Heart left ventricle (tissue), 16 donors: ENCODE results near the gene CDCA4. TPM values are rescaled to one million over a fixed set of nuclear protein-coding genes. Genes with fewer than 3 reads are reported as not detected.

ENCODE experiments used
- ATAC-seq, 4 donors: fragments of 200-7000 bp; cut with Tn5 transposase; one replicate each; pipeline ENCODE4 v1.9.1; 2020 to 2022; ENCODE audit warnings: moderate library complexity in 4 of 4, mild to moderate bottlenecking in 3 of 4, moderate number of reproducible peaks in 1 of 4
- DNase-seq, 5 donors: peaks; one replicate each; pipeline ENCODE4 v3.0.0-alpha.2; 2020
- H3K27ac ChIP-seq, 12 donors: fragments of 200-600 bp; sonication (generic) in 4 of 12; one replicate each; pipeline versions ENCODE4 v1.5.0 to v1.8.0; 2016 to 2022; ENCODE audit warnings: mild to moderate bottlenecking in 2 of 12
- H3K27me3 ChIP-seq, 9 donors: fragments of 200-600 bp; sonication (generic) in 2 of 9; one replicate each; pipeline versions ENCODE4 v1.5.1 to v1.8.0; 2016 to 2022; ENCODE audit warnings: mild to moderate bottlenecking in 3 of 9
- H3K36me3 ChIP-seq, 9 donors: fragments of 200-600 bp; sonication (generic) in 2 of 9; one replicate each; pipeline versions ENCODE4 v1.5.0 to v1.8.0; 2018 to 2022; ENCODE audit warnings: mild to moderate bottlenecking in 2 of 9
- H3K4me1 ChIP-seq, 12 donors: fragments of 200-600 bp; sonication (generic) in 4 of 12; one replicate each; pipeline versions ENCODE4 v1.5.0 to v1.8.0; 2016 to 2022; ENCODE audit warnings: mild to moderate bottlenecking in 3 of 12
- H3K4me3 ChIP-seq, 12 donors: fragments of 200-600 bp; sonication (generic) in 4 of 12; one replicate each; pipeline versions ENCODE4 v1.5.0 to v1.8.0; 2017 to 2022; ENCODE audit warnings: mild to moderate bottlenecking in 9 of 12, moderate library complexity in 4 of 12
- H3K9me3 ChIP-seq, 12 donors: fragments of 200-600 bp; sonication (generic) in 4 of 12; one replicate each; pipeline versions ENCODE4 v1.5.0 to v1.8.0; 2016 to 2022; ENCODE audit warnings: mild to moderate bottlenecking in 1 of 12
- POLR2A ChIP-seq, 2 donors: fragments of 450-650 bp; IDR thresholded peaks; one replicate each; pipeline ENCODE4 v1.6.1; 2017; ENCODE audit warnings: antibody characterized with exemption in 2 of 2, mild to moderate bottlenecking in 2 of 2, moderate library complexity in 2 of 2
- WGBS, 4 donors: extraction: QIAGEN DNeasy Blood & Tissue Kit in 2 of 4; methylation state at CpG; one replicate each; pipeline versions ENCODE4 v1.1.5 to v1.1.7; 2013 to 2018; 5-methylcytosine and 5-hydroxymethylcytosine counted together
- intact Hi-C, 10 donors: fragments of 100-400 bp; cut with DNase I; formaldehyde crosslinking; loops; one replicate each; pipeline versions ENCODE4 v1.11.1 to v1.14.2; 2022
- polyA plus RNA-seq, 2 donors: library from polyadenylated mRNA; stranded (reverse); fragments of 200-250 nt; gene quantifications; one replicate each; pipeline ENCODE4 v1.2.3, GENCODE V29; 2013
- total RNA-seq, 9 donors: library from RNA; depleted of rRNA in 2 of 9; stranded (reverse); fragments of >200 nt in 2 of 9; fragmentation: NEBNext Ultra II Directional in 3 of 9; extraction: Animal tissue kit (Norgen Biotek cat#: 25700) in 3 of 9; gene quantifications; one replicate each; pipeline versions ENCODE4 v1.1.0 to v1.2.4, GENCODE V29; 2016 to 2023
- TF ChIP-seq, protein P1 (sequence below), 12 donors: fragments of 200-600 bp; sonication (generic) in 4 of 12; IDR thresholded peaks; one replicate each; pipeline versions ENCODE4 v1.5.0 to v1.8.0; 2018 to 2022; ENCODE audit warnings: antibody characterized with exemption in 12 of 12, mild to moderate bottlenecking in 5 of 12
- donor health status: ischemic (EF 13 %, LVEDD 7.1; RV severe dilation, severe dysfunction).
- donor health status: healthy with polysubstance abuse.
- donor health status: DM: no; HTN: yes; CAD: no.
- donor health status: DM: no; HTN: no; CAD: no.
- donor health status: ischemic (EF 25% LVEDD 6.9; RV normal size, moderate dysfunction).
- donor health status: ischemic (EF 25% LVEDD 5.7; RV mildly dilated, moderate dysfunction).
- donor health status: healthy.
- donor health status: DM: yes; HTN: yes; CAD: no.
- donor health status: ischemic (EF 35%, LVEDD 5.7; RV mildly dilated, moderate dysfunction).
- donor health status: nonischemic (EF 11% LVEDD 7.7; RV severe dilation, severe dysfunction).
- donor health status: DM: yes; HTN: yes; CAD: no.
- donor health status: PGD.
- donor health status: ischemic (EF 29% LVEDD 5.4; RV normal size, mild dysfunction).
- donor health status: nonischemic (EF 23%, LVEDD 6.1; RV moderate dilation, normal function).

Gene CDCA4
- total and polyA plus RNA-seq, 11 donors = 1.4 to 6.0 (median 2.4) TPM

GRCh38 chr14:105053421-105053820 lies 32.5 kb upstream of the CDCA4 start:
- H3K4me1 ChIP-seq = peaks cover 0 to 1% (median 0%) of the 10 kb centered on the region in 12 donors
- ATAC-seq (no peak), DNase-seq (no peak)
- H3K9me3 ChIP-seq = no peaks in the 10 kb centered on the region
- WGBS, 4 donors = 86 to 90% (median 87%) methylated on average over 6 of the region's 6 CpGs
- H3K27ac ChIP-seq = no peak overlapping the region
- peaks cover 0 to 72% (median 0%) of the 10 kb centered on the region in 9 donors for H3K36me3 ChIP-seq
- no peak overlapping the region for H3K4me3 ChIP-seq
- intact Hi-C loops = no loop called here
- H3K27me3 ChIP-seq = peaks cover 0 to 5% (median 0%) of the 10 kb centered on the region in 9 donors
- TF ChIP-seq, protein P1, sequence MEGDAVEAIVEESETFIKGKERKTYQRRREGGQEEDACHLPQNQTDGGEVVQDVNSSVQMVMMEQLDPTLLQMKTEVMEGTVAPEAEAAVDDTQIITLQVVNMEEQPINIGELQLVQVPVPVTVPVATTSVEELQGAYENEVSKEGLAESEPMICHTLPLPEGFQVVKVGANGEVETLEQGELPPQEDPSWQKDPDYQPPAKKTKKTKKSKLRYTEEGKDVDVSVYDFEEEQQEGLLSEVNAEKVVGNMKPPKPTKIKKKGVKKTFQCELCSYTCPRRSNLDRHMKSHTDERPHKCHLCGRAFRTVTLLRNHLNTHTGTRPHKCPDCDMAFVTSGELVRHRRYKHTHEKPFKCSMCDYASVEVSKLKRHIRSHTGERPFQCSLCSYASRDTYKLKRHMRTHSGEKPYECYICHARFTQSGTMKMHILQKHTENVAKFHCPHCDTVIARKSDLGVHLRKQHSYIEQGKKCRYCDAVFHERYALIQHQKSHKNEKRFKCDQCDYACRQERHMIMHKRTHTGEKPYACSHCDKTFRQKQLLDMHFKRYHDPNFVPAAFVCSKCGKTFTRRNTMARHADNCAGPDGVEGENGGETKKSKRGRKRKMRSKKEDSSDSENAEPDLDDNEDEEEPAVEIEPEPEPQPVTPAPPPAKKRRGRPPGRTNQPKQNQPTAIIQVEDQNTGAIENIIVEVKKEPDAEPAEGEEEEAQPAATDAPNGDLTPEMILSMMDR (IDR thresholded peaks at IDR 0.05) = no peak
- TF ChIP-seq POLR2A (IDR thresholded peaks at IDR 0.05) = no peak

DNA sequence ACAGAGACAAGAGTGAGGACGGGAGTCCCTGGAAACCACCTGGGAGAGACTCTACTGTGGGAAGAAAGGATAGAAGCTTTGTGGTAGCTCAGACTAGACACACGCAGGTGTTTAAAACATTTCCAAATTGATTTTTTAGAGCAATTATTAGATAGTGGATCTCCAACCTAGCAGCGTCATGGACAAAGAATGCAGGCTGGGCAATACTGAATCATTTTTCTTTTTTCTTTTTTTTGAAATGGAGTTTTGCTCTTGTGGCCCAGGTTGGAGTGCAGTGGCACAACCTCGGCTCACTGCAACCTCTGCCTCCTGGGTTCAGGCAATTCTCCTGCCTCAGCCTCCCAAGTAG lies 31.2 kb upstream of the CDCA4 start:
- Histone ChIP-seq H3K9me3 (no peaks in the 10 kb centered on the region), H3K4me1 (no peaks in the 10 kb centered on the region), H3K27me3 (peaks cover 0 to 12% (median 0%) of the 10 kb centered on the region in 9 donors), H3K36me3 (peaks cover 0 to 72% (median 0%) of the 10 kb centered on the region in 9 donors), H3K27ac (no peak overlapping the region), H3K4me3 (no peak overlapping the region)
- DNase-seq (no peak), ATAC-seq (no peak)
- TF ChIP-seq, protein P1 (IDR thresholded peaks at IDR 0.05) = no peak
- no peak for TF ChIP-seq POLR2A (IDR thresholded peaks at IDR 0.05)
- 80 to 85% (median 84%) methylated on average over 4 of the region's 4 CpGs for WGBS, 4 donors
- intact Hi-C loops = no loop called here

DNA sequence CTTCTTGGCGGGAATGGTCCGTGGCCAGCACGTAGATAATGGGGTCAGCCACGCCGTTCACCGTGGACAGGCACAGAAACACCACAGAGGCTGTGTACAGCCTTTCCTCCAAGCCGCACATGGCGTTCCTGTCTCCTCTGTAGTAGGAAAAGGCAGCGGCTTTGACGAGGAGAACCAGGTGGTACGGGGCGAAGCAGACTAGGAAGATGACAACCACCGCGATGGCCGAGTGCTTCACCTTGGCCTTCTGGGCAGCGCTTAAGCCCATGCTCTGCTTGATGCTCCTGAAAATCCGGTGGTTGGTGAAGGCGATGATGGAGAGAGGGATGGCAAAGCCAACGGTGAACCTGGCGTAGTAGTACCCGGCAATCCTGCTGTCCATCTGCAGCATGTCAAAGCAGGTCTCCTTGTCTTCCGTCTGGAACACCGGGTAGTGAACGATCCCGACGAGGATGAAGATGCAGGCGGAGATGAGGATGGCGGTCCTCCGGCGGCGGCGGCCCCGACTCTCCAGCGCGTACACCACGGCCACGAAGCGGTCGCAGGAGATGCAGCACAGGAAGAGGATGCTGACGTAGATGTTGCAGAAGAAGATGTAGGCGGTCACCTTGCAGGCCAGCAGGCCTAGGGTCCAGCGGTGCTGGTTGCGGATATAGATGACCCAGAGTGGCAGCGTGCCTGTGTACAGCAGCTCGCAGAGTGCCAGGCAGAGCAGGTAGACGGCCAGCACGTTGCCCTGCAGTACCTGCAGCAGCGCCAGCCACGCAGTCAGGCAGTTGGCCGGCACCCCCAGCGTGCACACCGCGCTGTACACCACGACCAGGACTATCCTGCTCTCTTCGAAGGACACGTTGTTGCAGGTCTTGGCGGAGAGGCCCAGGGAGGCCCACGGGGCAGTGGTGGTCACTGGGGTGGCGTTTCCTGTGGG lies 30.6 kb upstream of the CDCA4 start:
- H3K4me1 ChIP-seq = no peaks in the 10 kb centered on the region
- H3K27me3 ChIP-seq = peaks cover 0 to 14% (median 0%) of the 10 kb centered on the region in 9 donors
- intact Hi-C loops = no loop called here
- no peaks in the 10 kb centered on the region for H3K9me3 ChIP-seq
- H3K36me3 ChIP-seq = peaks cover 0 to 67% (median 0%) of the 10 kb centered on the region in 9 donors
- H3K4me3 ChIP-seq = no peak overlapping the region
- WGBS, 4 donors = 92 to 95% (median 94%) methylated on average over 59 of the region's 59 CpGs
- H3K27ac ChIP-seq = no peak overlapping the region
- ATAC-seq (no peak), DNase-seq (no peak)
- no peak for TF ChIP-seq POLR2A (IDR thresholded peaks at IDR 0.05)
- TF ChIP-seq, protein P1 (IDR thresholded peaks at IDR 0.05) = no peak

- ATAC-seq (no peak), DNase-seq (no peak)
- peaks cover 0 to 58% (median 0%) of the 10 kb centered on the region in 9 donors for H3K36me3 ChIP-seq
- peaks cover 0 to 12% (median 0%) of the 10 kb centered on the region in 9 donors for H3K27me3 ChIP-seq
- H3K27ac ChIP-seq = no peak overlapping the region
- 43 to 68% (median 55%) methylated on average over 6 to 10 of the region's 10 CpGs for WGBS, 4 donors
- H3K4me1 ChIP-seq = peaks cover 0 to 8% (median 0%) of the 10 kb centered on the region in 12 donors
- H3K4me3 ChIP-seq = no peak overlapping the region
- no peaks in the 10 kb centered on the region for H3K9me3 ChIP-seq
- TF ChIP-seq, protein P1 (IDR thresholded peaks at IDR 0.05) = no peak
- TF ChIP-seq POLR2A (IDR thresholded peaks at IDR 0.05) = no peak
- intact Hi-C loops = no loop called here
Observed at GRCh38 chr14:105050551-105050897, 29.6 kb upstream of the CDCA4 start.
